Measurements from ENCODE around the gene EXT2.

GRCh38 chr11:44255406-44256071, 160.1 kb downstream of the EXT2 start:
- TF ChIP-seq CTCF (IDR thresholded peaks at IDR 0.05; ENCODE audit: low read depth, low read length, poor library complexity, severe bottlenecking): no peak
- TF ChIP-seq EZH2phosphoT487 (IDR thresholded peaks at IDR 0.05; ENCODE audit: borderline replicate concordance, low read length): no peak

All from DOHH2 (cell line).